ENCODE measurements around the gene SCD5.

SCD5 gene

DNA sequence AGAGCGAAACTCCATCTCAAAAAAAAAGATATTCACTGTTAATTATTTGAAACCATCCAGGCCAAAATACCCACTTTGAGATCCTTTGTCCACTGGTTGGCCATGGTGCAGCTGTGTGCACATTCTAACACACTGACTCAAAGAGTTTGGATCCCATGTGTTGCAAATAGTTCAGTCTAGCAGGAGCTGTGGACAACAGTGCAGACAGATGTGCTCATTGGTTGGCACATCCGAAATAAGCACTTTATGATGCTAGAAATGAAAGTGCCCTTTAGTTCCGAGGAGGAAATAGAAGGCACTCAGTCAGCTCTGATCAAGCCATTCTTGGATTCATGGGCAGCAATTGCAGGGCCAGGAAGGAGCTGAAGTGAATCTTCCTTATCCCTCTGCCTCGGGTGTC, 173.8 kb downstream of the SCD5 start:
- no peak for DNase-seq

DNA sequence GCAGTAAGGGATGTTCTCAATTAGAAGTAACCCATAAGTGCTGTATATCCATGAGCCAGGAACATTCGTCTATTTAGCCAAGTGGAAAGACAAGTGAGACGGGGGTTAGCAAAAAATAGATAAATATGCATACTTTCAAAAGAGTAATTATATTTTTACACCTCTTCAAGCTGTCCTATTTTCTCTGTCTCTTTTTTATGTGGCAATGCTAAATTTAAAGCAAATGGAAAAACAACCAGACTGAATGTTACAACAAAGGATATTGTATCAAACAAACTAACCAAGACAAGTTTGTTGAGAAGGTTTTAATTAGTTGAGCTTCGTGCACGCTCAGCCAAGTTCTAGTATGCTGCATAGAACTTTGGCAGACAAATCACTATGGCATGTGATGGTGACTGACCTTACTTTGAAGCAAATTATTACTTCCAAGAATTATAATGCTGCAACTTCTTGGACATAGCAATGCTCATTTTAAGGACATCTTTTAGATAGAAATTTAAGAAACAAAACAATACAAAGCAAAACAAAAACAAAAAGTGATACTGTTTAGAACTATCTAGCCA, 175.4 kb downstream of the SCD5 start:
- DNase-seq: no peak

DNA sequence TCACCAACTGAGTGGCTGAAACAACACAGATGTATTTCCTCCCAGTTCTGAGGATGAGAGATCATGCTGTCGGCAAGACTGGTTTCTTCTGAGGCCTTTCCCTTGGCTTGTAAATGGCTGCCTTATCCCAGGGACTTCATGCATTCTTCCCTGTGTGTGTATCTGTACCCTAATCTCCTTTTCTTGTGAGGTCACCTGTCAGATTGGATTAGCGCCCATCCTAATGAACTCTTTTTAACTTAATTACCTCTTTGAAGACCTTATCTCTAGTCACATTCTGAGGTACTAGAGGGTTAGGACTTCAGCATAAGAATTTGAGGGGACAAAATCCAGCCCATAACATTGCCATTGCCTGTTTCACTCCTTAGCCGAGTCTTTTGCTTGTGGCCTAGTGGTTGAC, 177.3 kb downstream of the SCD5 start:
- no peak for DNase-seq

DNA sequence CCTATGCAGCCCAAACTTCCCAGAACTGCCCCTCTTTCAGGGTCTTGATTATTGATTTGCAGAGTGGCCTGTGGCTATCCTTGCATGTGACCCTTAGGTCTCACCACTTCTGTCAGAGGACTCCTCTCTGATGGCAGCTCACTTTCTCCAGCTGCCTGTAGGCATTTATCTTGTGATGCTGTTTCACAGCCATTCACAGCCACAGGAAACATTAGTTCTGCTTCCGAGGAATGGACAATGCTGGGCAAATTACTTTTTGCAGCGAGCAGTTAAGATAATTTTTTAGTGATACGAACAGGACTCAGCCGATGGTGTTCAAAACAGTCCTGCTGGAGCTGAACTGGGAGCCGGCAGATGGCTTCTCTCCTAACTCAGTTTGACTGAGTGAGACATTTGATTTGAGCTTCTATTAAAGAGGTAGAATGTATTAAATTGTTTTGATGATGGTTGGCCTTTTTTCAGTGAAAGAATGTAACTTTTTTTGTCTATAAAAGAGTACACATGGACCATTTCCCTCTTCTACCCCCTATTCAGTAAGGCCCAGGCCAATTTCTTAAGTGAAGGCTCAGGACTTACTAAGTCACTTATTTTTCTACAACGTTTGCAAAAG, 178.4 kb downstream of the SCD5 start:
- no peak for DNase-seq

DNA sequence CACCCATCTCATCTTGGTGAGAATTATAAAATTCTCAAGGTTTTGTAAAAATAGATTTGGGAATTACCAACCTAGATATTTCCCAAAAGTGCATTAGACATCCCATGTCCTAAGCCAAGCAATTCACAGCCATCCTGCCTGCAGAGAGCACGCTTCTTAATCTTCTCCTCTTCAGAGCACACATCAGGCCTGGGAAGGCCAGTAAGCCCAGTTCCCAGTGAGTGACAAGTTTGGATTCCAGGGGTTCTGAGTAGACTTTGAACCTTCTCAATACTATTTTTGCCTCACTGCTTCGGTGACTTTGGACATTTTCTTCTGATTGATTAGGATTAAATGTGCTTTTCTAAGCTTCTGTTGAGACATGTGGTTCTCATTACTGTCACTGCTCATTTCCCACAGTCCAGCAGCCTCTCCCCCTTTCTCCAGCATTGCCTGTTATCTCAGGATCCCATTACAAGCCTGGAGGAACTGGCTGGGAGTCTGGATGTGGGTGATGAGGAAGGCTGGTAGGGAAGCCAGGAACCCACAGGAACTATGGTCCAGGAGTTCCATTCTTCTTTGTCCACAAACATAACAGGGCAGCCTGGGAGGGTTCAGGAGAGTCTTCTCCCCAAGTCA, 180.4 kb downstream of the SCD5 start:
- DNase-seq: no peak

DNA sequence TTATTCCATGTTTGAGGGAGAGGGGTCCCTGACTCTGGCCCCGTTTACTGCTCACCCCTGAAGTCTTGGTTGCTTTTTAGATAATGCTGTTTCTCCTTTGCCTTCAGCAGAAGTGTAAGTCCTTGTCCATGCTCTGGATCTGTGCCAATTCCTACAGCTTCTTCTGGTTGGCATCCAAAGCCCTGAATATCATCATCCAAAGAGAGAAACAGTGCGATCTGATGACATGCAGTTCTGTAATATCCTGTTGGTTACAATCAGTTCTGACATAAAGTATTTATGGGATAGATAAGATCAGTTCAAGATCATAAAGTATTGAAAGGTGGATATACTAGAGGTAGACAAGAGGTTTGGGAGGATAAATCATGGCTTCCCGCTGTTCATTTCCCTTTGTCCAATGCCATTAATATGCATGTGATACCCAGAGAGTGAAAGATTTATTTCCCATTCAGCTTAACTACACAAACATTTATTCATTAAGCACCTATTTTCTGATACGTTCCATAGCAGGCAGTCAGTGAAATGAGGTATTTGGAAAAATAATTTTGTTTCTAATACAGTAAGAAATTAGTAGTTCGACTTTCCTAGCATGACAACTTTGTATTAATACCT, 183.7 kb downstream of the SCD5 start:
- DNase-seq: no peak

DNA sequence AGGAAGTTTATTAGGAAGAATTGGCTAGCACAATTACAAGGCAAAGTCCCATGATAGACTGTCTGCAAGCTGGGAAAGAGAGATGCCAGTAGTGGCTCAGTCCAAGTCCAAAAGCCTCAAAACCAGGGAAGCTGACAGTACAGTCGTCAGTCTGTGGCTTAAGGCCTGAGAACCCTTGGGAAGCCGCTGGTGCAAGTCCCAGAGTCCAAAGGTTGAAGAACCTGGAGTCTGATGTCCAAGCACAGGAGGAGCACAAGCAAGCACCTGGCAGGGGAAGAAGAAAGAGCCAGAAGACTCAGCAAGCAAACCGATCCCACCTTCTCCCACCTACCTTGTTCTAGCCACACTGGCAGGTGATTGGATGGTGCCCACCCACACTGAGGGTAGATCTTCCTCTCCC, 185.5 kb downstream of the SCD5 start:
- no peak for DNase-seq

DNA sequence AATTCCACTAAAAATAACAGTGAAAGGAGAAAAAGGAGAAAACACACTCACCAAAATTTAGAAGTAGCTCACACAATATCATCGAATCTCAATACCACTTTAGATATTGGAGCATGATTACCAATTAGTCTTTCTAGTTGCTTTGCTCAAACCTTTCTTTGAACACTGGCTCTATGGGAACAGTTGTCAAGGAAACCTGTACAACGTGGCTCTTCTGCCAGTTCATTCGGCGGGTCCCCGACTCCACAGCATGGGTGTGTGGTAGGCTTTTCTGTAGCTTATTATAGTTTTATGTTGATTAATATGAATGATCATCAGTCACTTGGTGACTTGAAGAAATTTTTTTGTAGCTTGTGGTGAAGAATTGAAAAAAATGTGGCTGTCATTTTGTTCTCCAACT, 186.6 kb downstream of the SCD5 start:
- no peak for DNase-seq

DNA sequence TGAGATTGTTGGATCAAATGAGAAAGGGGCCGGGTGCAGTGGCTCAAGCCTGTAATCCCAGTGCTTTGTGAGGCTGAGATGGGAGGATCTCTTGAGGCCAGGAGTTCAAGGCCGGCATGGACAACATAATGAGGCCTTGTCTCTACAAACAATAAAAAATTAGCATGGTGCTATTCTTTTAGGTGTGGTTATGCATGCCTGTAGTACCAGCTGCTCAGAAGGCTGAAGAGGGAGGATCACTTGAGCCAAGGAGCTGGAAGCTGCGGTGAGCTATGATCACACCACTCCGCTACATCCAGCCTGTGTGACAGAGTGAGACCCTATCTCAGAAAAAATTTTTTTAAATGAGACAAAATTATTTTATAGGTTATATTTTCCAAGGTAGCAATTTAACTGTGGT, 187.1 kb downstream of the SCD5 start:
- no peak for DNase-seq

DNA sequence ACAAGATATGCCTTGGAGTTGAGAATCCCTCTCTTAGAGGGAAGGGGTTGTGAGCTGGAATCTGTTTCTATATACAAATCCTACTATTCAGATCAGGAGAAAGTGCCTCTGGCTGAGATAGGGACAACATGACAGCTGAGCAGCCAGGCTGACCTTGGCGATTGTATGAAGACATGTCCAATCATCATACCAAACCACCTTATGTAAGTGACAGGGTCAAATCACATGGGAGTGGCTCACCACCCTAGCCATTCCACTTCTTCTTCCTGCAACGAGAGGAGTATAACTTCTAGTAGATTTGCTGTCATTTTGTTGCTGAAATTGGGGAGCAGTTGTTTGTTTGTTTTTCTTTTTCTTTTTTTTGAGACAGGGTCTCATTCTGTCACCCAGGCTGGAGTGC, 188.6 kb downstream of the SCD5 start:
- DNase-seq: no peak

DNA sequence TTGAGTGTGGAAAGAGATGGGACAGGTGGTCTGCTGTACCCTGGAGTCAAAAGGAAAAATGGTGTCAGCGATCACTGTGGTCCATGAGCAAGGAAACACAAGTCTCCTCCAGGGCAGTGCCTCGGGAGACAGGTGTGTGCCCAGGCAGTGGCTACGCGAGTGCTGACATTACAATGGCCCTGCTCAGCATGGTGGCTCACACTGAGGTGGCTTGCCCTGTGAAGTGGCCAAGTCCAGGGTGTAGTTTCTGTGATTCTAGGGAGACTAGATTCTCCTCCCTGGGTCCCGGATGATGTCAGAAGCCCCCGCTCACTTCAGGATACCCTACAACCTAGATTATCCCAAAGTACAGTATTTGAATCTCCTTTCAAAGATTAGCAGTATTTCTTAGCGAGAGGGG, 192.0 kb downstream of the SCD5 start:
- no peak for DNase-seq

DNA sequence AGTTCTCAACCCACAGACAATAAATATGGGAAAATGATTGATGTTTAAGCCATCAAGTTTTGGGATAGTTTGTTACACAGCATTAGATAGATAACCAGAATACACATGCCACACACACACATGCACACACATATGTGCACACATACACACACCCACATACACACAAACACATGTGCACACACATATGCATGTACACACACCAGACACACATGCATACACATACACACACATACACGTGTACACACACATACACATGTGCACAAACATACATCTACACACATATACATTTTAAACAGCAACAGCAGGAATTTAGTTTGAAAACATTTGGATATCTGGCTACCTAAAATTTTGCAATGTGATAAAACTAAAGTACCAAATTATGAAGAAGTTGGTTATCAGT, 194.1 kb downstream of the SCD5 start:
- DNase-seq: no peak

DNA sequence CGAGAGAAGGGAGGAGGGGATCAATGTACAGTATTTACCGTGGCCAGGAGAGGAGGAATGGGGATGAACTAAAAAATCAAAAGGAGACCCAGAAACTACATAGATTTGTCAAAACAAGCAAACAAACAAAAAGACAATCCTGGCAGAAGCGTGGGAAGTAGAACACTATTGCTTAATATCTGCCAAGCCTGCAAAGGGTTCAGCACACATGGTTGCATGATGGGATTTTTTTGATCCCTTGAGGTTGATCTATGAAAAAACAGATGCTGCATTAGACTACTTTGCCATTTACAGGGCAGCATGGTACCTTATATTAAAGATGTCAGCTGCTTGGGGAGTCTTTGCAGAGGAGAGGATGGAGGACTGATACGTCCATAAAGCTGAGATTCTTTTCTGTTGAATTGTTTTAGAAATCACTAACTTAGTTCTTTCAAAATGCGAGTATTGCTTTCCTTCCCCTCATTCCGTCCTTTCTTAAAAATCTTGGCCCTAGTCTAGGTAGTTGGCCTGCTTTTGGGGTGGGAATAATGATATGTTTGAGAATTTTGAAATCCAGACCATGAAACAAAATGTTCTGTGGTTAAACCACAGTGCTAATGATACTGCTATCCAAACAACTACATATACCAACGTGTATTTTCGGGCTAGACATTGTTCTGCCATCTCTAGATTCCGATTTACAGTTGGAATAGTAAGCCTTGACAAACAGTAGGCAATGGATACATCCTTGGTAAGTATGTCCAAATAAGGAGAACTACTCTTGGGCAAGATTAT, 197.2 kb downstream of the SCD5 start:
- DNase-seq: no peak

DNA sequence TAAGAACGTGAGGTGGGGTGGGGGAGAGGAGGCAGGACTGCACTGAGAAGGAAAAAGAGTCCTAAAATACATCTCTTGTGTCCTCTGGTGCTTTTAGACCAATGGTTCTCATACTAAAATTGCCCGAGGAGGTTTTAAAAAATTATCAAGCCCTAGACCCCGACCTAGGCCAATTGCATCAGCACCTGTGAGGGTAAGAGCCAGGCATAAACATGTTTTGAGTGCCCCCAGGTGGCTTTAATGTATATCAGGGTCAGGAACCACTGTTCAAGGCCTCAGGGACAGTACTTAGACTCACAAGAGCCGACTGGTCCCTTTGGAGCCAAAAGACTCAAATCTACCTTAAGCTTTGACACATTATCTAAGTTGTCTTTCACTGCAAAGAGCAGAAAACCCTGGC, 199.3 kb downstream of the SCD5 start:
- no peak for DNase-seq

DNA sequence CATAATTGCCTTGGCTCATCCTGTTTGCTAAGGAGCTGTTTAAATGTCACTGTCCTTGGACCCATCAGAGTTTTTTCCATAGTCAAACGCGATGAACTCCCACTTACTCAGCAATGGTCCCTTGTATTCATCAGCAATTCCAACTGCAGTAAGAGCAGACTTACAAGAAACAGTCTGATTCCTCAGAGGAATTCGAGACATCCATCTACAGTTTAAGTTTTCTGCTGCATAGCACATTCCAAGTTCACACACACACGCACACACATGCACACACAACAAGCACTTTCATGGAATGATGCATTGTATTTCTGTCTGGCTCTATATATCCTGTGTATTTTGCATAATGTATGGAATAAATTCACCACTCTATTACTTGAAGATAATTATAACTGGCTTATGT, 204.1 kb downstream of the SCD5 start:
- no peak for DNase-seq

DNA sequence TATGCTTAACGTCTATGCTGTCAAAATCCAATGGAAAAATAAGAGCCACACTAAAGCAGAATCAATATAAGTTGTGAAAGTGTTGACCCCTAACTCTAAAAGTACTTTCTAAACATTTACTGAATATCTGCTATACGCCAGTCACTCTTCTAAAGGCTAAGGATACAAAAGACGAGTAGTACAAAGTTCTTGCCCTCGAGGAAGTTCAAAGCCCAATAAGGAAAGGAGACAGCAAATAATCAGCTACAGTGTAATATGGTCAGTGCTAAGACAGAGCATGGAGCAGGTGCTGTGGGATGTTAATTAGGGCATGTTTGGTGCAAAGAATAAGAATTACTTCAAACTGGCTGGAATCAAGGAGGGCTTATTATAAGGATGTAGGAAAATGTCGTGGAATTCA, 205.2 kb downstream of the SCD5 start:
- no peak for DNase-seq

DNA sequence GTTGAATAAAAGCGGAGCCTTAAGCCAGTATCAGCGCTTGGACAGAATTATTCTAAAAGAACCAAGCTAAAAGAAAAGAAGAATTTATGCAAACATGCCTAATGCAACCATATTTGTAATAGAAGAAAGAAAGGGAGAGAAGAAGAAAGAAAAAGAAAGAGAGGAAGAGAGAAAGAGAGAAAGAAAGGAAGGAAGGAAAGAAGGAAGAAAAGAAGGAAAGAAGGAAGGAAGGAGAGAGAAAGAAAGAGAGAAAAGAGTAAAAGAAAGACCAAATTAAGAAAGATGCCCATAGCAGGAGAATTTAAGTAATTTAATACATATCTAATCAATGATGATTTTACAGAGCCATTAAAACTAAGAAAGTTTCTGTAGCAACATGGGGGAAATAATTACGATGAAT, 206.0 kb downstream of the SCD5 start:
- DNase-seq: no peak

DNA sequence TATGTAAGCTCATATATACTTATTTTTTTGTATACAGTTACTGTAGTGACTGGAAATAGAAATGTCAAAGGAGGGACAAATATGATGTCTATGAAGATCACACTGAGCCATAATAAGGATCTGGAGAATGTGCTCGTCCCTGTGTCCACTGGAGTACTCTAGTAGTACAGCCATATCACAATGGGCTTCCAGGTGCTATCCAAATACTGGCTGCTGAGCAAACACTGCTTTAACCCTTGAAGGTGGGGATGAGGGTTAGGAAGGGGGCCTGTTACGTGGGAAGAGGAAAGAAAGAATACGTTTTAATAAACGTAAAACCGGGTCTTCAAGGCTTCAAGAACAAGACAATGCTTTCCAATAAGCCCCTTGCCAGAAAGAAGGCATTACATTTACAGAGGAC, 207.0 kb downstream of the SCD5 start:
- DNase-seq: no peak

DNA sequence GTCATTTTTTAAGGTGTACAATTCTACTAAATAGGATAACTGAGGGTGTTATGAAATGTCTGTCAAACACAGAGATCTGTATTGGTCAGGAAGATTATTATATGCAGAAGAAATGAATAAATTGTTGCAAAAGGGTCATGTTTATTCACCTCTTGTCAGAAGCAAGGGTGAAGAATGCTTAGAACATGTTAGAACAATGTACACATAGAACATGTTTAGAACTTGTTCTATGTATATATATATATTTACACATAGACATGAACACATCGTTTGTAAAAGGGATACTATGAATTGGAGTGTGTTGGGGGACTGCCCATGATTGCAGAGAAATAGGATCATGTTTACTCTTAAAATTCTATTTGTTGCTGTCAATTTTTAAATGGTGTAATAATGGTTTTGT, 208.8 kb downstream of the SCD5 start:
- DNase-seq: no peak

DNA sequence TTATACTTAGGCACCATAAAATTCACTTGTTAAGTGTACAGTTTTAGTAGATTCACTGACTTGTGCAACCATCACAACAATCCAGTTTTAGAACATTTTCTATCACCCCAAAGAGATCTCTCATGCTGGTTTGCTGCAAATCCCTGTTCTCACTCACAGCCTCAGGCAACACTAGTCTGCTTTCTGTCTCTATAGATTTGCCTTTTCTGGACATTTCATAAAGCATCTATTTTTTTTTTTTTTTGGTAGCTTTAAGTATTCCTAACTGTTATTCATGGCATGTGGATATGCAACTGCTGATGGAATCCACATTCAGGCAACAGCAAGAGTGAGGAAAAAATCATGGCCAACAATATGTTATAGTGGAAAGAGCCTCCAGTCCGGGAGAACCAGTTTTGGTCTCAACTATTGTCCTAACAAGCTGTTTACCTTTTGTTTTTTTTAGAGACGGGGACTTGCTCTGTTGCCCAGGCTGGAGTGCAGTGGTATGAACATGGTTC, 209.8 kb downstream of the SCD5 start:
- DNase-seq: no peak

DNA sequence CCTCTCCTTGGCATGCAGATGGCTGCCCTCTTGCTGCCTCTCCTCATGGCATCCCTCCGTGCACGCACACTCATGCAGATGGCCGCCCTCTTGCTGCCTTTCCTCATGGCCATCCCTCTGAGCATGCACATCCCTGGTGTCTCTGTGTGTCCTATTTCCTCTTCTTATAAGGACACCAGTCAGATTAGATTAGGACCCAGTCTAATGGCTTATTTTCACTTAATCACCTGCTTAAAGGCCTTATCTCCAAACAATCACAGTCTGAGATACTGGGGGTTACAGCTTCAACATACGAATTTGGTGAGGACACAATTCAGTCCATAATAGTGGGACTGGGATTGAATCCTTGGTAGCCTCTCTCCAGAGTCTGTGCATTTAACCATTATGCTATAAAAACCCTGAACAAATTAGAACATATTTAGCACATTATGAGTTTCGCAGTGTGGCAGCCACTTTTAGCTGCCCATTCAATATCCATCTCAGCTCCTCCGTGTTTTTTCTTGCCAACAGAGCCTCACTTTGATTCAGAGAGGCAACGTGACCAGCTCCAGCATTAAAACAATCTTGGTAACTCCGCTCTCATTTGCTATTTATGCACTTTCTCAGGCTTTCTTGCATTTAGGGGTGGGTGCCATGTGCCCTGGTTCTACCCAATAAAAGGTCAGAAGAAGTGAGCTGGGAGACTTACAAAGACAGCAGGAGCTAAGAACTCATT, 210.6 kb downstream of the SCD5 start:
- no peak for DNase-seq

DNA sequence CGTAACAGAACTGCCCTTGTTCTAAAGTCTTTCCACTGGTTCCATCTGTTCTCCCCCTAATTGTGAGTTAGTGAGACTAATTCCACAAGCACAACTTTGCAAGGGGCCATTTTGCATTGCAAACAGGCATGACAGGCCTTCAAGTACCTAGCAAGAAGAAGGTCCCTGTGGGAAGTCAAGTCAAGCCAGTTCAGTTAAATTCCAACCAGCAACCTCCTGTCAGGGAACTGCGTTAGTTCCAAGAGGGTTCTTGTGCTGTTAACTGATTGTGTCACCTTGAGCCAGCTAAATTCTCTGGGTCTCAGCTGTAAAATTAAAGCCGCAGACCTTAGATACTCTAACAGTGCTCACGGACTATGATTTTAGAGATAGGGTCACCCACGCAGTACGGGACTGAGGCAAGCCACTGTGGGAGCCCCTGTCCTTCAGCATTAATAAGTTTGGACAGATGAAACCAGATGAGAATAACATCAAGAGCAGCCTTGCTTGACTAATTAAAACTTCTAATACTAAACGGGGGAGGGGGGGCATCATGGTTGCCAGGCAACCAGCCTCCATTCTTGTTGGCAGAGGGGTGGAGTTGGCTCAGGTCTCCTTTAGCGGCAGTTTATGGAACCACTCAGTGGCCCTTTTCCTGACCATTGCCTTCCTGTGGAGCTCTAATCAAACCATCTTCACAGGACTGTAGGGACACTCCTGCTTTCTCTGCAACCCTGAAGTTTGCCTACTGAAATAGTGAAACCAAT, 212.7 kb downstream of the SCD5 start:
- no peak for DNase-seq

All from activated gamma-delta T cell (primary cell).